Activated CD8-positive, alpha-beta T cell treated with anti-CD3 and anti-CD28 coated beads for 36 hours (primary cell): ENCODE measurements around the gene PCBP2. TPM values are rescaled to one million over a fixed set of nuclear protein-coding genes. Genes with fewer than 3 reads are reported as not detected.

Experiments
- ATAC-seq: fragments of 200-7000 bp; cut with Tn5 transposase; one replicate; pipeline ENCODE4 v1.10.0; 2021; ENCODE audit warnings: mild to moderate bottlenecking, moderate library complexity
- CTCF ChIA-PET: fragments of 350-600 bp; sonication (Branson Sonifier 250); formaldehyde crosslinking; loops from one replicate; lab custom pipeline; 2021; ENCODE audit warnings: antibody characterized with exemption; lab: Charles Lee
- POLR2A ChIA-PET: fragments of 350-600 bp; sonication (Branson Sonifier 250); formaldehyde crosslinking; loops from one replicate; lab custom pipeline; 2021; ENCODE audit warnings: antibody characterized with exemption; lab: Charles Lee
- DNase-seq: peaks from one replicate; pipeline ENCODE4 v3.0.0-alpha.2; 2020
- H3K27ac Mint-ChIP-seq: one replicate; pipeline ENCODE4 v1.8.0; 2021; ENCODE audit warnings: mild to moderate bottlenecking, mixed read lengths
- H3K27me3 Mint-ChIP-seq: one replicate; pipeline ENCODE4 v1.8.0; 2021; ENCODE audit warnings: mixed read lengths
- H3K36me3 Mint-ChIP-seq: one replicate; pipeline ENCODE4 v1.8.0; 2021; ENCODE audit warnings: low read depth, mixed read lengths
- H3K4me1 Mint-ChIP-seq: one replicate; pipeline ENCODE4 v1.8.0; 2021; ENCODE audit warnings: low read depth, mixed read lengths
- H3K4me3 Mint-ChIP-seq: one replicate; pipeline ENCODE4 v1.8.0; 2021; ENCODE audit warnings: mild to moderate bottlenecking, moderate library complexity, mixed read lengths
- H3K9me3 Mint-ChIP-seq: one replicate; pipeline ENCODE4 v1.8.0; 2021; ENCODE audit warnings: mixed read lengths
- intact Hi-C: fragments of 100-400 bp; cut with micrococcal nuclease; formaldehyde crosslinking; loops from one replicate; pipeline ENCODE4 v1.10.0; 2022
- total RNA-seq, 2 experiments: library from RNA; stranded (reverse); gene quantifications; one replicate each; pipeline ENCODE4 v1.2.3, GENCODE V29; 2021
- TF ChIP-seq, protein P1 (sequence below): fragments of 200-600 bp; IDR thresholded peaks from one replicate; pipeline ENCODE4 v1.8.0; 2022; ENCODE audit warnings: antibody characterized with exemption, mild to moderate bottlenecking

PCBP2 gene
- total RNA-seq, 2 experiments from 2014 or later: 958 to 973 TPM

DNA sequence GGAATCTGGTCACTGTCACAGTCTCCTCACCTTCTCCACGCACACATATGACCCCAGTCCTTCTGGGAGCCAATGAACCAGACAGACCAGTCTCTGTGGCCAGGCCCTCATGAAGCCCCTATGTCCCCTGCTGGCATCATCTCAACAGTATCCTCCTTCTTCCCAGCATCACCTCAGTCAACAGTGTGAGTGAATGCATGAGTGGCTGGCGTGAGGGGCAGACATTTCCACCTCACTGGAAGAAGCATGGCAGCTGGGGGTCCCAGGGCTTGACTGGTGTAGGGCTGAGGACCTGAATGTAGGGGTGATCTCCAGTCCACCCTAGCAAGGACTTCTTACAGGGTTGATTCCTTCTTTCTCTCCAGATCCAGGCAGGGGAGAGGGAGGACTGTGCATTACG lies 45.6 kb downstream of the PCBP2 start:
- Mint-ChIP-seq H3K4me1 (peaks cover 40% of the 10 kb centered on the region), H3K27ac (no peak overlapping the region), H3K4me3 (no peak overlapping the region), H3K9me3 (no peaks in the 10 kb centered on the region), H3K36me3 (no peaks in the 10 kb centered on the region), H3K27me3 (no peaks in the 10 kb centered on the region)
- TF ChIP-seq, protein P1, sequence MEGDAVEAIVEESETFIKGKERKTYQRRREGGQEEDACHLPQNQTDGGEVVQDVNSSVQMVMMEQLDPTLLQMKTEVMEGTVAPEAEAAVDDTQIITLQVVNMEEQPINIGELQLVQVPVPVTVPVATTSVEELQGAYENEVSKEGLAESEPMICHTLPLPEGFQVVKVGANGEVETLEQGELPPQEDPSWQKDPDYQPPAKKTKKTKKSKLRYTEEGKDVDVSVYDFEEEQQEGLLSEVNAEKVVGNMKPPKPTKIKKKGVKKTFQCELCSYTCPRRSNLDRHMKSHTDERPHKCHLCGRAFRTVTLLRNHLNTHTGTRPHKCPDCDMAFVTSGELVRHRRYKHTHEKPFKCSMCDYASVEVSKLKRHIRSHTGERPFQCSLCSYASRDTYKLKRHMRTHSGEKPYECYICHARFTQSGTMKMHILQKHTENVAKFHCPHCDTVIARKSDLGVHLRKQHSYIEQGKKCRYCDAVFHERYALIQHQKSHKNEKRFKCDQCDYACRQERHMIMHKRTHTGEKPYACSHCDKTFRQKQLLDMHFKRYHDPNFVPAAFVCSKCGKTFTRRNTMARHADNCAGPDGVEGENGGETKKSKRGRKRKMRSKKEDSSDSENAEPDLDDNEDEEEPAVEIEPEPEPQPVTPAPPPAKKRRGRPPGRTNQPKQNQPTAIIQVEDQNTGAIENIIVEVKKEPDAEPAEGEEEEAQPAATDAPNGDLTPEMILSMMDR: no peak
- intact Hi-C loops: no loop called here
- no peak for DNase-seq
- POLR2A ChIA-PET: interaction anchor here (1.0 to 54.1 kb wide), 2 partner anchors 8 to 30 kb away, joined by 3 to 1494 read pairs; partner anchors contain the start of gene PCBP2
- CTCF ChIA-PET: interaction anchor here (1.0 to 2.5 kb wide), 4 partner anchors 9 to 145 kb away, joined by 3 to 11 read pairs (median 5); no protein-coding TSS in a partner anchor
- ATAC-seq: no peak

DNA sequence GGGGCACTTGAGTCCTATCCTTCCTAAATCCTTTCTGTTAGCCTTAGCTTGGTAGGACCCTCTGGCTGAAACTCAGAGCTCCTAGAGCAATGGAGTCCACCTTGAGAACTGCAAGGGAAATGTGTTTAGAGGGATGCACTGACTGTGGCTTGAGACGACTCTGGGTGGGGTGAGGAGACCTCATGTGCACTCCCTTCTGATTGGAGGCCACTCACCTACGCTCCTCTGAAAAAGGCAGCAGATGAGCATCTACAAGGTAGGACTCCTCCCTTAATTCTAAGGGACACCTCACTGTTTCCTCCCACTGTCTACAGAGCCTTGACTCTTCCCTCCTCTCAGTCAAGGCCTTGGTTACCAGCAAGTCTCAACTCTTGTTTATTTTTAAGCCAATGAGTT lies 46.3 kb downstream of the PCBP2 start:
- ATAC-seq (no peak), DNase-seq (peak; percentile 30)
- H3K4me3 Mint-ChIP-seq: peak overlapping the region; percentile 76
- CTCF ChIA-PET: interaction anchor here (1.0 to 2.5 kb wide), 4 partner anchors 10 to 25 kb away, joined by 3 to 11 read pairs (median 6); no protein-coding TSS in a partner anchor
- no peaks in the 10 kb centered on the region for H3K9me3 Mint-ChIP-seq
- intact Hi-C loops: no loop called here
- POLR2A ChIA-PET: interaction anchor here (1.0 to 54.1 kb wide), 2 partner anchors 8 to 31 kb away, joined by 3 to 1494 read pairs; partner anchors contain the start of gene PCBP2
- H3K27ac Mint-ChIP-seq: peak overlapping the region; percentile 81
- H3K36me3 Mint-ChIP-seq: no peaks in the 10 kb centered on the region
- peaks cover 42% of the 10 kb centered on the region for H3K4me1 Mint-ChIP-seq
- H3K27me3 Mint-ChIP-seq: no peaks in the 10 kb centered on the region
- TF ChIP-seq, protein P1: no peak

DNA sequence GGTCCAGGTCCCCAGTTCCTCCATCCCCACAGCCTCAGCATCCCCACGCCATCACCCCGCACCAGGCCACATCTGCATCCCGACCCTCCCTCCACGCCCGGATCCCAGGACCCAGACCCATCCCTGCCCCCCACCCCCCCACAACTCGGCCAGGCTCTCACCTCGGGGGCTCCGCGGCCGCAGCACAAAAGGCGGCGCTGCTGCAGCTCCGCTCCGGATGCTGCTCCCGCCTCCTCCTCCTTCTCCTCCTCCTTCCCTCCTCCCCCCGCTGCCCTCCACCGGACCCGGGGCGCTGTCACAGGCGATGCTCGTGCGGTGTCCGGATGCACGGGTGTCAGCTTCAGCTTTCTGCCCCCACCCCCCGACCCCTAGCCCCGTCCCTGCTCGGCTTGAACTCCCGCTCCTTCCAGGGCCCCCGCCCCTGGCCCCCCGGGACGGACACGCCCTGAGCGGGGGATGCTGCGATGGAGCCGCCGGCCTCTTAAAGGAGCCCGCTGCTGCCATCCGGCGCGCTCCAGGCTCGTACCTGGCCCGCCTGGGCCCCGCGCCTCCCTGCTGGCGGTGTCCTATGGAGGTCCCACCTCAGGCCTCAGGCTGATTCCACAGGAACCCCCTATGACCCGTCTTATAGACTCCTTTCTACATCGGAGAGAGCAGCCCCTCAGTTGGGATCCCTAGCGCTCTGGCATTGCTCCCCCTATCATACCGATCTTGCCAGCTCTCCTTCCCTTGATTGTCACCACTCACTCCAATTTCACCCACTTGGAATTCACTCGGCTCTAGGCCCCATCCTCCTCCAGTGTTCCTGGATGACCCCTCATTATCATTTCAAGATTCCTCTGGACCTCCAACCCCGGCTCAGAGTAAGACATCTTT lies 47.6 kb downstream of the PCBP2 start, which contains the start of gene MAP3K12:
TSS of gene MAP3K12 (minus strand) at position 193 of the 876 bp plus-strand sequence. CDS start 12,067 bp downstream, outside the sequence.
- ATAC-seq: peak; percentile 11
- peak within 1 kb of the TSS; percentile 76 for H3K4me3 Mint-ChIP-seq
- intact Hi-C loops: loop anchor here (10.0 kb wide), 1 partner anchor 145 kb away; no protein-coding TSS in a partner anchor
- CTCF ChIA-PET: interaction anchor here (1.1 to 2.5 kb wide), 5 partner anchors 9 to 147 kb away, joined by 4 to 11 read pairs (median 5); no protein-coding TSS in a partner anchor
- H3K36me3 Mint-ChIP-seq: no peaks in the 10 kb centered on the region
- H3K4me1 Mint-ChIP-seq: peaks cover 37% of the 10 kb centered on the region
- POLR2A ChIA-PET: interaction anchor here (0.6 to 54.1 kb wide), 4 partner anchors 9 to 180 kb away, joined by 3 to 1494 read pairs (median 6); partner anchors contain the start of gene PCBP2
- TF ChIP-seq, protein P1: no peak
- H3K27ac Mint-ChIP-seq: peak within 1 kb of the TSS; percentile 94
- no peaks in the 10 kb centered on the region for H3K9me3 Mint-ChIP-seq
- no peaks in the 10 kb centered on the region for H3K27me3 Mint-ChIP-seq
- peak; percentile 76 for DNase-seq

DNA sequence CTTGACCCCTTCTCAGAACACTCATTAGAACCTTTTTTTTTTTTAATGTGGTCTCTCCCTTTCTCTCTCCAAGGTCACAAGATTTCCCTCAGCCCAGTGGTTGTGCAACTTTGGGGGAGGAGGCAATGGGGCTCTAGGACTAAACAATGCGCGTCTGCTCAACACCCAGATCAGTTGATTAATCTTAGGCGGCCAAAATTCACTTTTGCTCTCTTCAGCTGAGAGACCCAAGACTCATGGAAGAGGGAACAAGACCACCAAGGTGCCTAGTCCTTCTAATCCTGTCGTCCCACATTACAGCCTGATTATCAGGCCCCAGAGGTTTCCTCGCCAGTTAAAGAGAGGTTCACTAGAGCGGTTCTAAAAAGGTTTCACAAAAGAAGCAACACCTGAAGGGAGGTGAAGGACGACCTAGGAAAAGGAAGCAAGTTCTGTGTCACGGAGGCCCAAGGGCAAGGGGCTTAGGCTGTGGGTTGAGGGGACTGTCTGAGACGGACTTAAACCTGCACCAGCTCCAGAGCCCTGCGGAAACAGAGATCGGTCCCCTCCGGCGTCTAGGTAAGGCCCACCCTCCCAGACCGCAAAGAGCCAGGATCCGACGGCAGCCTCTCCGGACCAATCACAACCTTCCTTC lies 48.4 kb downstream of the PCBP2 start:
- H3K4me1 Mint-ChIP-seq: peaks cover 39% of the 10 kb centered on the region
- CTCF ChIA-PET: interaction anchor here (0.9 to 1.9 kb wide), 8 partner anchors 9 to 179 kb away, joined by 3 to 8 read pairs (median 5); partner anchors contain the start of genes AAAS and ATP5MC2

More for the DNA sequence above, 48.4 kb downstream of the PCBP2 start:
- TF ChIP-seq, protein P1: no peak
- Mint-ChIP-seq H3K36me3 (no peaks in the 10 kb centered on the region), H3K27me3 (no peaks in the 10 kb centered on the region), H3K4me3 (peak overlapping the region; percentile 76), H3K9me3 (no peaks in the 10 kb centered on the region), H3K27ac (peak overlapping the region; percentile 94)
- ATAC-seq (no peak), DNase-seq (no peak)
- intact Hi-C loops: loop anchor here (10.0 kb wide), 1 partner anchor 145 kb away; no protein-coding TSS in a partner anchor
- POLR2A ChIA-PET: interaction anchor here (0.6 to 54.1 kb wide), 8 partner anchors 10 to 201 kb away, joined by 3 to 1494 read pairs (median 4); partner anchors contain the start of genes ATP5MC2, MYG1 and PCBP2
